SKM-1 (cell line): ENCODE results near the gene ZNF311.
A peak's percentile ranks its signal among the peaks of the same experiment; 100 is the strongest.
"Not testable (repeated sequence)": the region's sequence is repeated elsewhere in the genome, so short reads cannot be mapped to it uniquely, and the experiment has no call there.

Experiments used
- DNase-seq: peaks from one replicate; lab custom pipeline; 2025; ENCODE audit not compliant: unreplicated experiment; lab: John Stamatoyannopoulos, UW

Gene ZNF311

DNA sequence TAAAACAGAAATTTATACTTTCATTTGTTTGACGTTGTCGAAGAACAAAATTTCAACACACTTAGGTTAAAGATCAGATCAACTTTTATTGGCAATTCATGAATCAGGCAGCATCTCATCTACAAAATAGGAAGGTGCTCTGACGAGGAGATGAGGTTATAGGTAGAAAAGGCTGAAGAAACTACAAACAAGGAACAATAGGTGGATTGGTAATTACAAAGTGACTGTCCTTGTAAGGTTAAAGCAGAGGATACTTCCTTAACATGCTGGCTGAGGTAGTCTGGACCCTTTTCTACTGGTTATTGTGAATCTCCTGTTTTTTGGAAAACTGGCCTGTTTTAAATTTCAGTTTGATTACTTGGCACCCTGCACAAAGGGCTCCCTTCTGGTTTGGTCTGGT is 48.8 kb downstream of the ZNF311 start:
- no peak for DNase-seq

DNA sequence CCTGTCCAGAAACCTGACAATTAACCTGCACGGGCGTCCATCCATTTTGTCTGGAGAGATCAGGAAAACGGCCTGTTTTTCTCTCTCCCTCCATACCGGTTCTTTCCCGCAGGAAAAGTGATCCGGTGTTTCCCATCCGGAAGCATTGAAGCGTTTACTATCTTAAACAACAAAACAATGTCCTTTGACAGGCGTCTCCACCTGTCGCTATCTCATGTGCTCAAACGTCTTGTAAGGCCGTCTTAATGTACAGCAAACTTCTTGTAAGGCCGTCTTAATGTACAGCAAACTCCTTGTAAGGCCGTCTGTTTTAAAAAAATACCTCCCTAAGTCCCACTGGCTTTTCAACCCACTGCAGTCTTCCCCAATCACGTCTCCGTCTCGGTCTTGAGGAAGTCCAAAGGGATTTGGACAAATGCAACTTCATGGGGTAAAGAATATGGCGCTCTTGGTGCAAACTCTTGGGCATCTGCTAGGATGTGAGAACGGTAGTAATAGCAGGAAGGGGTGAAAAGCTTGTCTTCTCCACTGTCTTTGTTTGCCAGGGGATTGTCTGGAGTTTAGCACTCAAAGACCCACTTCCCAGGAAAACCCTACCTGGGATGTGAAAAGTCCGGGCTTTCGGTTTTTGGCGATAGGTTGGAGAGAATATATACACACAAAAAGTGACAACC is 51.4 kb downstream of the ZNF311 start:
- no peak for DNase-seq

DNA sequence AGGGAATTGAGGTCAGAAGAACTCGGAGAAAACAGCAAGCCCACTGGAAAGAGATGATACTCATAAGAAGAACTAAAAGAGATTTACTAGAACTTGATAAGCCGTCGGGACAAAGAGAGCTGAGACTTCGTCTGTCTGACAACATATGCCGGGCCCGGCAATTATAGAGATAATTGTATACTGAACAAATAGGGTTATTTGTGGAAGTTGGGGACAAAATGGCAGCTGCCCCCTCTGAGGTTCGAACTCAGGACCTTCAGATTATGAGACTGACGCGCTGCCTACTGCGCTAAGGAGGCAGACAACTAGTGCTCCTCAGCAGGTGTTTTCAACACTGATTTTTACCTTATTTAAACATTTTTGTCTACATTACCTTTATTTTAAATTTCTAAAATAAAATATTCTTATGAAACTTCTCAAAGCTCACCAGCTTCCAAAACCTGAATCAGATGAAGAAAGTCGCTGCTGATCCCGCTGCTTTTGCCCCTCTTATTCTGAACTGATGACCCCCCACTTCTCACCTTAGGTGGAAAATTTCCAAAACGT is 52.0 kb downstream of the ZNF311 start:
- DNase-seq: peak; percentile 13

DNA sequence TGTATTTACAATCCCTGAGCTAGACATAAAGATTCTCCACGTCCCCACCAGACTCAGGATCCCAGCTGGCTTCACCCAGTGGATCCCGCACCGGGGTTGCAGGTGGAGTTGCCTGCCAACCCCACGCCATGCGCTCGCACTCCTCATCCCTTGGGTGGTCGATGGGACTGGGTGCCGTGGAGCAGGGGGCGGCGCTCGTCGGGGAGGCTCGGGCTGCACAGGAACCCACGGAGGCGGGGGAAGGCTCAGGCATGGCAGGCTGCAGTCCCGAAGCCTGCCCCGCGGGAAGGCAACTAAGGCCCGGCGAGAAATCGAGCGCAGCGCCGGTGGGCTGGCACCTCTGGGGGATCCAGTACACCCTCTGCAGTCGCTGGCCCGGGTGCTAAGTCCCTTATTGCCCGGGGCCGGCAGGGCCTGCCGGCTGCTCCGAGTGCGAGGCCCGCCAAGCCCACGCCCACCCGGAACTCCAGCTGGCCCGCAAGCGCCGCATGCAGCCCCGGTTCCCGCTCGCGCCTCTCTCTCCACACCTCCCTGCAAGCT is 55.4 kb downstream of the ZNF311 start:
- DNase-seq: not testable (repeated sequence)

DNA sequence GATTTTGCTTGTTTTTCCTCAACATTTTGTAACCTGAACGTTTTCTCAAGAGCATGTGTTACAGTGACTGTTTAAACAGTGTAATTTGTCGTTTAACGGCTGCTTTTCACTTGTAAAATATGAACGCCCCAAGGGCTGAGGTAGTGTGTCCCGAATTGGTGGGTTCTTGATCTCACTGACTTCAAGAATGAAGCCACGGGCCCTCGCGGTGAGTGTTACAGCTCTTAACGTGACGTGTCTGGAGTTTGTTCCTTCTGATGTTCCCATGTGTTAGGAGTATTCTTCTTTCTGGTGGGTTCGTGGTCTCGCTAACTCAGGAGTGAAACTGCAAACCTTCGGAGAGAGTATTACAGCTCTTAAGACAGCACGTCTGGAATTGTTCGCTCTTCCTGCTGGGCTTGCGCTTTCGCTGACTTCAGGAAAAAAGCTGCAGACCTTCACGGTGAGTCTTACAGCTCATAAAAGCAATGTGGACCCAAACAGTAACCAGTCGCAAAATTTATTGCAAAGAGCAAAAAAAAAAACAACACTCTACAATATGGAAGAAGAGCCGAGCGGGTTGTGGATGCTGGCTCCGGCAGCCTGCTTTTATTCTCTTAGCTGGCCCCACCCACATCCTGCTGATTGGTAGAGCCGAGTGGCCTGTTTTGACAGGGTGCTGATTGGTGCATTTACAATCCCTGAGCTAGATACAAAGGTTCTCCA is 56.2 kb downstream of the ZNF311 start:
- DNase-seq: no peak

DNA sequence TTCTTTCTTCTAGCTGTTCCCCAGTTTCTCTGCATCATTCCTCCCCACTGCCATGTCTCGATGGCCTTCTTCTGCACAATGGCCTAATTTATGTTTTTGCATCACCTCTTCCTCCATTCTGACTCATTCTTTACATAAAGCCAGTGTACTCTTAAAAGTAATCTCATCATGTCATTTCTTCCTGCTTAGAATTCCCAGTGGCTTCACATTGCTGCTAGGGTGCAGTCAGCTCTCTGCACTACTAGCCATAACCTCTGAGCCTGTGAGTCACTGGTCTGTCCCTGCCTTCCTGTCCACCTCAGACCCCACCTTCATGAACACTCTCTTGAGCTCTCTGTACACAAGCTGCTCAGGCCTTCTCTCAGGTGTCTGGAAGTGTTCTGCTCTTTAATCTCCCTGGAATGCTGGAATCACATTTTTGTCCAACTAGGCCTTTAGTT is 57.3 kb downstream of the ZNF311 start:
- no peak for DNase-seq

DNA sequence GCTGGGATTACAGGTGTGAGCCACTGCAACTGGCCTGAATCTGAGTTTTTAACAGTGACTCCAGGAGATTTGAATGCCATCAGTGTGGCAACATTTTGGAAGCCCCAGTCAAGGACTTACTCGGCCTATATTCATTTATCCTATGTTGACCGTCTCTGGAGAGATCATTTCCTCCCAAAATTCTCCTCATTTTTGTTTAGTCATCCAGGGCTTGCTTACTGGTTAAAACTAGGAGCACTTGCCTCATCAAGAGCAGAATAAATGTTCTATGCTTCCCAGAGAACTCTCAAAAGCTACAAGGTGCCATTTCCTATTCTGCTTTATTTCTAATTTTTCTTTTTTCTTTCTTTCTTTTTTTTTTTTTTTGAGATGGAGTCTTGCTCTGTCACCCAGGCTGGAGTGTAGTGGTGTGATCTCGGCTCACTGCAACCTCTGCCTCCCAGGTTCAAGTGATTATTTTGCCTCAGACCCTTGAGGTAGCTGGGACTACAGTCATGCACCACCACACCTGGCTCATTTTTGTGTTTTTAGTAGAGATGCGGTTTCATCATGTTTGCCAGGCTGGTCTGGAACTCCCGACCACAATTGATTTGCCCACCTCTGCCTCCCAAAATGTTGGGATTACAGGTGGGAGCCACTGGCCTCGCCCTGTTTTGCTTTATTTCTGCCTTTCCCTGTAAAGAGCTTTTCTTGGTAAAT is 57.9 kb downstream of the ZNF311 start:
- DNase-seq: no peak

DNA sequence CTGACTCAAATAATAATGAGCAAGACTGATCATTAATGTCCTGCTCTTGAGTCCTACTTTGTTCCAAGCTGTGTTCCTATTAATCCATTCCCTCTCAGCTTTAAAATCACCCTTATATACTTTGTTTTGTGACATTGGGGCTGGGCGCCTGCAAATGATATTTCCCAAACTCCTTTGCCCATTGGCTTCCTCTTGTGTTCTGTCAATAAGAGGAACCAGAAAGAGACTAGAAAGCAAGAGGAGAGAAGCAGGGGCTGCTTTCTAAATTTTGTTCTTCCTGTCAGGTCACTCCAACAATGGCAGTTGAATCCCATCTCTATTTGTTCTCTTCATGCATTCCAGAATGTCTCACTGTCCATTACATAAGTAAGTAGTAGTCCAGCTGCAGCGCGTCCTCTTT is 59.8 kb downstream of the ZNF311 start:
- DNase-seq: peak; percentile 15
